Vagina (tissue), 2 donors: ENCODE data around the gene IL17RE.

ENCODE experiments used
- POLR2A ChIP-seq, 2 donors: fragments of 450-650 bp; IDR thresholded peaks; one replicate each; pipeline ENCODE4 v1.6.1; 2017; ENCODE audit warnings: antibody characterized with exemption in 2 of 2, mild to moderate bottlenecking in 2 of 2, moderate library complexity in 2 of 2
- TF ChIP-seq, protein P1 (sequence below), 3 experiments: fragments of 450-650 bp in 2 of 3; fragments of 200-600 bp in 1 of 3; sonication (generic) in 1 of 3; IDR thresholded peaks; one replicate each; pipeline ENCODE4 v1.5.1; 2017 to 2019; ENCODE audit warnings: antibody characterized with exemption in 3 of 3, mild to moderate bottlenecking in 2 of 3, moderate library complexity in 2 of 3

DNA sequence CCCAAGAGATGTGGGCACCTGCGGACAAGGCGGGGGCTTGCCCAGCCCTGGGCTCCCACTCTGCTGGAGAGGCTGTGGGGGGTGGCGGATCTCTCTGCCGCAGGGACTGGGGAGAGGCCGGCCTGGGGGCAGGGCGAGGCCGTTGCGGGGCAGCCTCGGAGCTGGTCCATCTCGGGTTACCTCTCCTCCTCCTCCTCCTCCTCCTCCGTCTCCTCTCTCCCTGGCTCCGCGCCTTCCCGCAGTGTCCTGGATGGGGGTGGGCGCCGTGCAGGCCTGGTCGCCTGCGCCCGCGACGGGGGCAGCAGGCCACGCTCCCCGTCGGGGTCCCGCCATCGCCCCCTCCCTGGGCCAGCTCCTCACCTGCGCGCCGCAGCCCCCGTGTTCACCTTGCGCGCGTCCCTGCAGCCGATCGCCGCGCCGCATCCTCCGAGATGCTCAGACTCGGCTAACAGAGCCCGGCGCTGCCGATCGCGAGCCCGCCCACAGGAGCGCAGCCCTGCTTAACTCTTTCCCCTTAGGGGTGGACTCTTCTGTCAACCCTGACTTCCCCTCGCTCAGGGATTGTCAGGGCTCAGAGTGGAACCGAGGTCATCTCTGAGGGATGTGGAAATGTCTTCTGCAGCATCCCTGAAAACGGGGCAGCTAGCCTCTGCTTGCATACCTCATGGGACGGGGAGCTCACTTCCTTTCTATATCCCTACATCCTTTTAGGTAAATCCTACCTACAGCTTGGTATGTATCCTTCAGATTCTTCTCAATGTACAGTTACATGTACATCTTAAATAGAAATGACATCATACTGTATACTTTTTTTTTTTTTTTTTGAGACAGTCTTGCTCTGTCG lies 49.5 kb downstream of the IL17RE start, which contains the start of gene PRRT3:
- TF ChIP-seq, protein P1, sequence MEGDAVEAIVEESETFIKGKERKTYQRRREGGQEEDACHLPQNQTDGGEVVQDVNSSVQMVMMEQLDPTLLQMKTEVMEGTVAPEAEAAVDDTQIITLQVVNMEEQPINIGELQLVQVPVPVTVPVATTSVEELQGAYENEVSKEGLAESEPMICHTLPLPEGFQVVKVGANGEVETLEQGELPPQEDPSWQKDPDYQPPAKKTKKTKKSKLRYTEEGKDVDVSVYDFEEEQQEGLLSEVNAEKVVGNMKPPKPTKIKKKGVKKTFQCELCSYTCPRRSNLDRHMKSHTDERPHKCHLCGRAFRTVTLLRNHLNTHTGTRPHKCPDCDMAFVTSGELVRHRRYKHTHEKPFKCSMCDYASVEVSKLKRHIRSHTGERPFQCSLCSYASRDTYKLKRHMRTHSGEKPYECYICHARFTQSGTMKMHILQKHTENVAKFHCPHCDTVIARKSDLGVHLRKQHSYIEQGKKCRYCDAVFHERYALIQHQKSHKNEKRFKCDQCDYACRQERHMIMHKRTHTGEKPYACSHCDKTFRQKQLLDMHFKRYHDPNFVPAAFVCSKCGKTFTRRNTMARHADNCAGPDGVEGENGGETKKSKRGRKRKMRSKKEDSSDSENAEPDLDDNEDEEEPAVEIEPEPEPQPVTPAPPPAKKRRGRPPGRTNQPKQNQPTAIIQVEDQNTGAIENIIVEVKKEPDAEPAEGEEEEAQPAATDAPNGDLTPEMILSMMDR (IDR thresholded peaks at IDR 0.05): no peak
- TF ChIP-seq POLR2A (IDR thresholded peaks at IDR 0.05): no peak
